ENCODE results near the gene OR6S1. TPM values are rescaled to one million over a fixed set of nuclear protein-coding genes. Genes with fewer than 3 reads are reported as not detected.

OR6S1 gene
- total and polyA plus RNA-seq, 10 of the 15 experiments (the other 5 are each of a cell fraction or from before 2014, with no cell fraction given) = 0.22 to 0.67 (median 0.43) TPM; not detected in 4

- TF ChIP-seq JUND (IDR thresholded peaks at IDR 0.05; ENCODE audit: low read depth, low read length) (no peak), YY1 (IDR thresholded peaks at IDR 0.05; ENCODE audit: low read depth, low read length) (peak; percentile 35; the same call in 1 of the 2 replicates), CREM (IDR thresholded peaks at IDR 0.05; ENCODE audit: low read depth) (peak; percentile 27; the same call in 1 of the 2 replicates), FOXK2 (IDR thresholded peaks at IDR 0.05) (no peak), CEBPB (IDR thresholded peaks at IDR 0.05; ENCODE audit: borderline replicate concordance in 1 of 2, low read depth in 2 of 2, low read length in 2 of 2) (no peak), CBX3 (IDR thresholded peaks at IDR 0.05; ENCODE audit: borderline replicate concordance, low read depth) (no peak)
These were observed 11.8 kb upstream of the OR6S1 start (continued) for GRCh38 chr14:20652996-20653975.

DNA sequence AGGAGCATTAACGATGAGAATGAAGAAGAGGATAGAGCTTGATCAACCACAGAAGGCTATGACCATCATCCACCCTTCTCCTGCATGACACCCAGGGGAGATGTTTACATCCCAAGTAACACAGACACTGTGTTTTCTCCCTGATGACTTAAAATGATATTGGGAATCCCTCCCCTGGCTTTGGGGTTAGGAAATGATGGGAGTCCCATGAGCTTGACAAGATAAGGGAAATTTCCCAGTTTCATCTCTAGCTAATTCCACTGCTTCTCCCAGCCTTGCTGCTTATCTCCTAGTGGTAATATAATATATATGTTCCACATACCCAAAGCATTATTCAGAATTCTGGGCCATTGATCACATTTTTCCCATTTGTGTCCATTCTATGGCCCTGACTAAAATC lies 4.0 kb upstream of the OR6S1 start:
- DNase-seq (ENCODE audit: low read depth, low spot score) (no peak), ATAC-seq (no peak), FAIRE-seq (no peak)
- RAD21 ChIA-PET (ENCODE audit: unreplicated experiment) = interaction anchor here (0.6 kb wide), 1 partner anchor 61 kb away, joined by 4 read pairs; no protein-coding TSS in a partner anchor
- no peaks in the 10 kb centered on the region for H3K36me3 ChIP-seq (ENCODE audit: control insufficient read depth in 2 of 2, insufficient read depth in 2 of 2, low read length in 1 of 2)
- H3K4me2 ChIP-seq (ENCODE audit: control insufficient read depth, insufficient read depth) = no peak overlapping the region
- SMC1A ChIA-PET (ENCODE audit: uncharacterized antibody, unreplicated experiment) = interaction anchor here (0.8 to 1.3 kb wide), 3 partner anchors 13 to 46 kb away, joined by 3 to 4 read pairs (median 3); no protein-coding TSS in a partner anchor
- H4K20me1 ChIP-seq (ENCODE audit: control insufficient read depth, insufficient read depth) = no peaks in the 10 kb centered on the region
- CTCF ChIA-PET = interaction anchor here (0.7 to 1.1 kb wide), 2 partner anchors 45 to 51 kb away, joined by 3 read pairs; no protein-coding TSS in a partner anchor
- TF ChIP-seq CBFB (IDR thresholded peaks at IDR 0.05; ENCODE audit: low read depth) (no peak), KDM1A (IDR thresholded peaks at IDR 0.05; ENCODE audit: borderline replicate concordance) (no peak), SUZ12 (IDR thresholded peaks at IDR 0.05; ENCODE audit: unreplicated experiment) (no peak), DPF2 (IDR thresholded peaks at IDR 0.05) (no peak), BRCA1 (IDR thresholded peaks at IDR 0.05; ENCODE audit: low read depth, low read length) (no peak), NR2F1 (conservative IDR thresholded peaks at IDR 0.05) (no peak), CREM (IDR thresholded peaks at IDR 0.05; ENCODE audit: low read depth) (no peak), SMC3 (IDR thresholded peaks at IDR 0.05; ENCODE audit: borderline replicate concordance, low read length) (no peak), IKZF1 (conservative IDR thresholded peaks at IDR 0.05) (no peak), NRF1 (conservative IDR thresholded peaks at IDR 0.05; ENCODE audit: low read depth, low read length) (no peak)
- TF ChIP-seq, protein P1, sequence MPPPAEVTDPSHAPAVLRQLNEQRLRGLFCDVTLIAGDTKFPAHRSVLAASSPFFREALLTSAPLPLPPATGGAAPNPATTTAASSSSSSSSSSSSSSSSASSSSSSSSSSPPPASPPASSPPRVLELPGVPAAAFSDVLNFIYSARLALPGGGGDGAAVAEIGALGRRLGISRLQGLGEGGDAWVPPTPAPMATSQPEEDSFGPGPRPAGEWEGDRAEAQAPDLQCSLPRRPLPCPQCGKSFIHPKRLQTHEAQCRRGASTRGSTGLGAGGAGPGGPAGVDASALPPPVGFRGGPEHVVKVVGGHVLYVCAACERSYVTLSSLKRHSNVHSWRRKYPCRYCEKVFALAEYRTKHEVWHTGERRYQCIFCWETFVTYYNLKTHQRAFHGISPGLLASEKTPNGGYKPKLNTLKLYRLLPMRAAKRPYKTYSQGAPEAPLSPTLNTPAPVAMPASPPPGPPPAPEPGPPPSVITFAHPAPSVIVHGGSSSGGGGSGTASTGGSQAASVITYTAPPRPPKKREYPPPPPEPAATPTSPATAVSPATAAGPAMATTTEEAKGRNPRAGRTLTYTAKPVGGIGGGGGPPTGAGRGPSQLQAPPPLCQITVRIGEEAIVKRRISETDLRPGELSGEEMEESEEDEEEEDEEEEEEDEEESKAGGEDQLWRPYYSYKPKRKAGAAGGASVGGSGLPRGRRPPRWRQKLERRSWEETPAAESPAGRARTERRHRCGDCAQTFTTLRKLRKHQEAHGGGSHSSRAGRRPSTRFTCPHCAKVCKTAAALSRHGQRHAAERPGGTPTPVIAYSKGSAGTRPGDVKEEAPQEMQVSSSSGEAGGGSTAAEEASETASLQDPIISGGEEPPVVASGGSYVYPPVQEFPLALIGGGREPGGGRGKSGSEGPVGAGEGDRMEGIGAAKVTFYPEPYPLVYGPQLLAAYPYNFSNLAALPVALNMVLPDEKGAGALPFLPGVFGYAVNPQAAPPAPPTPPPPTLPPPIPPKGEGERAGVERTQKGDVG (CRISPR knock-in tag; IDR thresholded peaks at IDR 0.05) = no peak
- H3K9me3 ChIP-seq (replicated peaks; ENCODE audit: control insufficient read depth, insufficient read depth, low read length) = no peaks in the 10 kb centered on the region
- no peaks in the 10 kb centered on the region; a peak in 1 of 4 replicates for H3K27me3 ChIP-seq (replicated peaks in 1 of 2; ENCODE audit: control insufficient read depth in 2 of 2, insufficient read depth in 2 of 2, low read length in 1 of 2)
- H3K4me1 ChIP-seq (ENCODE audit: control insufficient read depth, insufficient read depth, low read length) = no peaks in the 10 kb centered on the region
- in situ Hi-C loops (cut with MboI) (no loop called here), intact Hi-C loops (cut with micrococcal nuclease; ENCODE audit: unreplicated experiment) (no loop called here)
- WGBS (ENCODE audit: insufficient coverage, insufficient replicate concordance, low lambda C conversion rate, missing lambda C conversion rate) = 88% methylated on average over 1 of the region's 1 CpG
- no TSS peak for BruUV-seq (replicated peaks)
- no peaks in the 10 kb centered on the region for H3K79me2 ChIP-seq (ENCODE audit: control insufficient read depth, insufficient read depth, low read length)
- POLR2A ChIA-PET = no interaction called here
- H3K9ac ChIP-seq (ENCODE audit: control insufficient read depth, insufficient read depth, low read length) = no peak overlapping the region
- no peak overlapping the region for H3K4me3 ChIP-seq
- no peak overlapping the region for H2AFZ ChIP-seq (ENCODE audit: control insufficient read depth, low read depth, low read length)
- no peak overlapping the region for H3K27ac ChIP-seq (ENCODE audit: control insufficient read depth, insufficient read depth)

Data from GM12878 (cell line).